Measurements from ENCODE around the gene NEDD4L.
"Not testable (repeated sequence)": the region's sequence is repeated elsewhere in the genome, so short reads cannot be mapped to it uniquely, and the experiment has no call there.

NEDD4L gene

DNA sequence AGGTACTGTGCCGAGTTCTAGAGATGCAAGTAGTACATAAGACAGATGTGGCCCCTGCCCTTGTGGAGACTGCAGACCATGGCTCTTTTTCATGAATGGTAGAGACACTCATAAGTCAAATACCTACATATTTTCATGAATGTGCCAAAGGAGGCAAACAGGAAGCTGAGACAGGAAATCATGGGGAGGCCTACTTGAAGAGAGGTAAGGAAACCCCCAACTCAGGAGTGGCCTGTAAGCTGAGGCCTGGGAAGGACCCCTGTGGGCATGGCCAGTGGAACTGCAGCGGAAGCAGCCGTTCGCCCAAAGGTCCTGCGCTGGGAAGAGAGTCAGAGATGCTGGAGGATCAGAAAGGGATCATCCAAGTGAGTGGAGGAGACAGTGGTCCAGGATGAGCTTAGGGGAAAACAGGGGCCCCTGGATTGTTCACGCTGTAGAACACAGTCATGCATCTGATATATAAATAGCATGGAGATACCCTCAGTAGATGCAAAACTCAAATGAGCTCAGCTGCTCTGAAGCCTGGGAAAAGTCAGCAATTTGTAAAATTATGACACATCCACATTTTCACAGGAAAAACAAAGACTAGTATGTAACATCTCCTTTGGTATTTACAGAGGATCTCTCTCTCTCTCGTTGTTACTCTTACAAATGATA lies 228.9 kb downstream of the NEDD4L start:
- no peak for DNase-seq

DNA sequence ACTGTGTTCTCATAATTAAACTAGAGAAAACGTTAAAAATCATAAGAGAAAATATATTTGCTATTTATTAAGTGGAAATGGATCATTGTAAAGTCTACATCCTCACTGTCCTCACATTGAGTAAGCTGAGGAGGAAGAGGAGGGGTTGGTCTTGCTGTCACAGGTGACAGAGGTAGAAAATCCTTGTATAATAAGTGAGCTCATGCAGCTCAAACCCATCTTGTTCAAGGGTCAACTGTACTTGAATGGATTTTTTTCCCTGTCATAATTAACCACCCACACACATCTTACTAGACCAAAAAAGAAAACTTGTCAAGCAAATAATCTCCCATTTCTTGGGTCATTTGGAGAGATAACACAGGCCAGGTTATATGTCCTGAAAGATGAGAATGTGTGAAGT lies 231.2 kb downstream of the NEDD4L start:
- DNase-seq: no peak

DNA sequence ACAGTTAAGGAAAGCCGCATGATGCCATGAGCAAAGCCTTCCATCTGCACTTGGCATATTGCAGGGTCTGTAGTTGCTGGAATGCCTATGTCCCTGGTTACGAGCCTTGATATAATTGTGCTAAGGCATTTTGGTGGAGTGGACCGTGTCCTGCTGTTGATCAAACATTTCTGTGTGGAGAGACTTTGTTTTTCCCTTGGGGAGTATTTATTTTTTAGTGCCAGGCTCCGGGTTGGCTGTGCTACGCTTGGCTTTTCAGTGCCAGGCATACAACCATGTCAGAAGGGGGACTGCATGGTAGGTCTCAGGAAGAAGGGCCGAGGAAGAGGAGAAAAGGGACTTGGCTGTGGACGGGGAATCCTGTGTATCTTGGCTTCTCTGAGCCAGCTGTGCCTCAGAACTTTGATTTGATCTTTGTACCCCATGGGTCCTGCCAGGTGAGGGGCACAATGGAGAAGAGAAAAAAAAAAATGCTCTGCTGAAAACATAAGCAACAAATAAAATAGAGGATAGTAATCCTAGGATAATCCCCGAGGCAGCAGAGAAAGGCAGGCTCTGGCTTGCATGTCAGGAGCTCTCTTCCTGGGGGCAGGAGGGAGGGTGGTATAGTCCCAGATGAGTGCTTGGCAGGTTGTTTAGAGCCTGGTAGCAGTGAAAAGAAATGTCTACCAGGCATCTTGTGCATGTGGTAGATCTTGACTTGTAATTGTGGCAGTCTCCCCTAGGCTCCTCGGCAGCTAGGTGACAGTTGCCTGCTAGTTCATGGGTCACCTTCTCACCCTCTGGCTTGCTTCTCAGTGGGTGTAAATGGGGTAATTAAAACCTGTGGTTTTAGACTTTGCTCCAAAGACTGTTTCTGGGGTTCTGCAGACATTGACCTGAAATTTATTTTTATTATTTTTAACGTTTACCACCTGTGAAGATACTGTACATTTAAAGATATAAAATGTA lies 233.0 kb downstream of the NEDD4L start:
- no peak for DNase-seq

DNA sequence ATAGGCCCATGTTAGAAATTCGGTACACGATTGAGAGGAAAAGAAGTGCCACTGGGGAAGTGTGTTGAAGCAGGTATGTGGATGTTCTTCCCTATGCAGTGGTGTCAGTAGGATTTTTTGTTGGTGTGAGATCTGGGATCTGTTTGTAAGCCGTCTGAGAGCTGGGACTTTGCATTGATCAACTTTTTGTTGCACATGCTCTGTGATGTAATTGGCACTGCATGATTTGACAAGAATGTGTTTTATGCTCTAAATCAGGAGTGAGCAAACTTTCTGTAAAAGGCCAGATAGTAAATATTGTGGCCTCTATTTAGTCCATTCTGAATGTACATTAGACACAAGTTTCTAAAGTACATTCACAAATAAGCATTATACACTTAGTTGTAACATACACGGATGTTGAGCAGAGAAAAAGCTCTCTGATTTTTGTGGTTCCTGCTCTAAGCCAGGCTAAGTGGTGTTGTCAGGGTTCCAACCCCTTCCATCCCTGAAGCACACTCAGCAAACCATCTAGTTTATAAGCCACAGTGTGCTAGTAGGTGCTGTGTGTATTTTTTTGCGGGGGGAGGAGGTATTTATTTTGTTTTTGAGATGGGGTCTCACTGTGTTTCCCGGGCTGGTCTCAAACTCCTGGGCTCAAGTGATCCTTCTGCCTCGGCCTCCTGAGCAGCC lies 235.6 kb downstream of the NEDD4L start:
- DNase-seq: no peak

DNA sequence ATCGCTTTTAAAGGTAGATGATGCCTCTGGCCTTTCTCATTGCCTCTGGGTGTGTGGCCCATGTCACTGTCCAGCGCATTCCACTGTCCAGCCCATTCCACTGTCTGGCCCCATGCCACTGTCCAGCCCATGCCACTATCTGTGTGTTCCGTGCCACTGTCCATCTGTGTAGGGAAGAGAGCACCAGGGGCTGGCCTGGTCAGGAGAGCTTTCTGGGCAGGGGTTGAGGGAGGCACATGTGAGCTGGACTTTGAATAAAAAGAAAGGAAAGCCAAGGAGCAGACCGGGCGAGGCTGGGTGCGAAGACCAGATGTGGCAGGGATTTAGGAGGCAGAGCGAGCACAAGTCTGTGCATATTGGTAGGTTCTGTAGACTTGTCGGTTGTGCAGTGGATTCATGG lies 236.2 kb downstream of the NEDD4L start:
- DNase-seq: no peak

DNA sequence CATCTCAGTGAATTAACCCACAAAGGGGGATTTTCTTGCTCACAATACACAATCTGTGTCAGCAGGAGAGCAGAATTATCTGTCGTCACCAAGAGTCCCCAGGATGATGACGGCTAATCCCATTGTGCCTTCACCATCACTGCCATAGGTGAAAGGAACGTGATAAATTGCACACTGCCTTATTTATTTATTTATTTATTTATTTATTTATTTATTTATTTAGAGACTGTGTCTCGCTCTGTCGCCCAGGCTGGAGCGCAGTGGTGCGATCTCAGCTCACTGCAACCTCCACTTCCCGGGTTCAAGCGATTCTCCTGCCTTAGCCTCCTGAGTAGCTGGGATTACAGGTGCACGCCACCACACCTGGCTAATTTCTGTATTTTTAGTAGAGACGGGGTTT lies 238.8 kb downstream of the NEDD4L start:
- DNase-seq: not testable (repeated sequence)

DNA sequence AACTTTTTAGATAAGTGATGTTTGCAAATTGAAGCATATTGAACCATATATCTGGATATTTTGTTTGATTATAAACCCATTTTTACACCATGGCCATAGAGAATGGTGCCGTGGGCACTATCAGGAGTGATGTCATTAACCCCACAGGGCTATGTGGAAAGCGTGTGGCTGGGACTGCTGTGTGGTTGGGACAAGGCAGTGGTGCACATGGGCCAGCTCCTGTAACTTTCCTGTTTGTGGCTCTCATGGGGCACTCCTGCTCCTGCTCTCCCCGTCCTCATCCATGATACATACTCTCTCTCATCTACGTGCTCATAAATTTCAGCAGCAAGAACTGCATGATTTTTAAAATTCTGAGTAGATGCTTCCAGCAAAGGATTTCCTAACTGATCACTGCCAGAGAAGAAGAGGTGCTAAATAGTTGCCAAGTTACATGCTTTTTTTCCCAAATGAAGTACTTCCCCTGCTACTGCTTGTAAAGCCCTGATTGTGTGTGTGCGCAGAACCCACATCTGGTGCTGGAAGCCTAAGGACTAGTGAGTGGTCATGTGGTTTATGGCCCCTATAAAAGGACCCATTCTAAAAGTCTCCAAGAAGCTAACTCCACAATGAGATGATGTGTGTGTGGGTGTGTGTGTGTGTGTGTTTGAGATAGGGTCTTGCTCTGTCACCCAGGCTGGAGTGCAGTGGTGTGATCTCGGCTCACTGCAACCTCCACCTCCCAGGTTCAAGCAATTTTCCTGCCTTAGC lies 240.8 kb downstream of the NEDD4L start:
- no peak for DNase-seq

DNA sequence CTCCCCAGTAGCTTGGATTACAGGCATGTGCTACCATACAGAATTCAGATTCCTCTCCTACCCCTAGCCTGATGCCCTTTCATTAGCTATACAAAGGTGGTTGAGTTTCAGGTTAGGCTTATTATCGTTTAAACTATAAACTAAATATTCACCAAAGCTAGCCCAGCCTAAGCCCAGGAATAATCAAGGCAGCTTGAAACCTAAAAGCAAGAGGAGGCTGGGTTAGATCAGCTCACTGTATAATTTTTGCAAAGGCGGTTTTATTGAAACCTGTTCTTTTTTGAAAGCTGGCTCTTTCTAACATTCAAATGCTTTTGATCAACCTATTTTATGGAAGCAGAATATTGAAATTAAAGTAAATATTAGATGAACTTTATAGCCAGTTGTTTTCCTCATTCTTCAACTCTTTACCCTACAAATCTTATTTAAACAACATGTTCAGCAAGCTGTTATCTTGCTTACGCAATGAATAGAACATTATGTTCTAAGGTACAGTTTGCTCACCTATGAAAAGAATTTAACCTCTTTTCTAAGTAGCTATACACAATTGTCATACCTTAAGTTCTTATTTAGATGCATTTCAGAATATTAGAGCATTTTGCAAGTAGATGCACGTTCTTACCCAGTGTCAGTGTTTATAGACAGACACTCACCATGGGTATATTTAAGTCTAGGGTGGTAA lies 241.6 kb downstream of the NEDD4L start:
- no peak for DNase-seq

DNA sequence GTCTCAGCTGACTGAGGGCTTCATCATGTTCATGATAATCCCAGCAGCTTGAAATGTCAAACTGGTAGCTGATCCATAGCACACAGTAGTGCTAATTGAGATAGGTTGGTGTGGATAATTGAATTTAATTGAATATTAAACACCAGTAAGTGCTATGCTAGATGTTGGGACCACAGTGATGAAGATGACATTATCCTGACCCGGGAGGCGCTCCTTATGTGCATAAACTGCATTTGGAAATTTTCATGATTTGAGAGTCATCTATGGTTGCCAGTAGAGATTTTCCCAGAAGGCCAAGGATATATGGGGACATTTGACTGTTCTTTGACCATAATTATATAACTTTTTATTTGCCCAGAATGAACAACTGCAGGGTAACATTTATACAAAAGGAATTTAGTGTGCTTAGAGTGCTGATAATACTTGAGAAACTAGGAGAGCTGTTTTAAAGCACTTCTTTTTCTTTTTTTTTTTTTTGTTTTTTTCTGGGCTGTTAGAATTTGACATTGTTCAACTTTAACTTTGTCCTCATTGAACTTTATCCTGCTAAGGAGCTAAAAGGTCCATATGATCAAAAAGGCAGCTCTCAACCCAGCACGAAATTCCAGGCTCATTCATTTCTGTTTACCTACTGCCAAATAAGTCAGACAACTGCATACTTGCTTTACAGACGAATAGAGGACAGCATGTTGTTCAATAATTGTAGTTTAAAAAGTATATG lies 242.8 kb downstream of the NEDD4L start:
- DNase-seq: no peak

DNA sequence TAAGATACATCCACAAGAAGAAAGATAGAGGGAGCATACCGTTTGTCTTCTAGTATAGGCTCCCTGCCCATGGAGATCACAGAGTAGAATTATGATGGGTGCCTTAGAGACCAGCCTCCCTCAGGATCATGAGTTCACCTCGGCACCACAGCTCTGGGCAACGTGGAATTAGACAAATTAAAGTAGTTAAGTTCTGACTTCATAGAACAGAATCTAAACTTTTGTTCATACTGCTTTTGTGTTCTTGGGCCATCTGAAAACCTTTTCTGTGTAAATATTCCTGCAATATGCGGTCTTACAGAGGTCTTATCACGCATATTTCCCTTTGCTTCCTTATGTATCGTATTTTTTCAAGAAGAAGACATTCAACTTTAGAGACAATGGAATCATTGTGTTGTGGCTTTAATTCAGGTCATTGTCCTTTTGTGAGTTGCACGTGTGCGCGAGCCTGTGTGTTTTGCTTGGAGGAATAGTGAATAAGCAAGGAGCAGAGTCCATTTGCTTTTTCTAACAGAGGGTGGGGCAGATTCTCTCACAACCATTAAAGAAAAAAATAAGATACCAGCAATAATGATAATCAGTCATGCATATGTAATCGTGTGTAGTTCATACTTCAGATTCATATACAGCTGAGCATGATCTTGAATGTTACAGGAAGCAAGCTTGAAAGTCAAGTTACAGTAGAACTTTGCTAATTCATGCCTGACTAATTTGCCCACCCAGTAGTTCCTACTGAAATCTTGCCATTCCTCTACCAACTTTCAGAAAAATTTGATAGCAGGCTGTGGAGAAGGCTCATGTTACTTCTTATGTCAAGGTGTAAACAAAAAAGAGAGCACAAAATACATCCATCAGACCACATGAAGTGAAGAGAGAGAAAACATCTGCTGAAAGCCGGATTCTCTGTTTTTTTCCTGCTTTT lies 243.6 kb downstream of the NEDD4L start:
- DNase-seq: no peak

DNA sequence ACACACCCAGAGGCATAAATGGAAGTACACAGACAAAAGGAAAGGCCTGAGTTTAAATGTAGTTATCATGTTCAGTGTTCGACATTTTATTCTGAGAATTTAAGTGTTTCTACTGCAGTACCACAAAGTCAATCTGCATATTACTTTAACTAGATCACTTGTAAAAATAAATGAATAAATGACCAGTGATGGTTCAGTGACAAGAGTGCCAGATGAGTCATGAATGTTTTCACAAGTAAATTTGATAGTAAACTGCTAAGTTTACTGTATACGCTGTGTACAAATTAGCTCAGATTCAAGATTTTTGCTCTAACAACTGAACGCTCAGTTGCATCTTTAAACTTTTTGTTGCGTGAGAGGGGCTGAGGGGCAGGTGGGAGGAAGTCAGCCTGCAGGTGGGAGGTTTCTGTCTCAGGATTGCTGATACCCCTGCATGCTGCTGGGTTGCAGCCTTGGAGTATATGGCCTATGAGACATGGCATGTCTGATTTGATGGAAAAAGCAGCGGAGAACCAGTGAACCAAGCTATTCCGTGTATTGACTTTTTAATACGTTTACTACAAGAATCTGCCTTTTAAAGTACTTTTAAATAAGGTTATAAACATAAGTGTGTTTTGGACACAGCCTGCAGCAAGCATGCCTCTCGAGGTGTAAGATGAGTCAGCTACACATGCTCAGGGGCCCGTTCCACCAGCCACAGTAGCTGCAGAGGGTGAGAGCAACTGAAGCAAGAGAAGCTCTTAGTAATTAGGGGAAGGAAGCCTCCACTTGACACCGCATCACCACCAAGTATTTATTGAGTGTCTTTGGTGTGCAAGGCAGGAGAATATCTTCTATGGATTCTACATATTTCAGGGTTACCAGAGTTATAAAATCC lies 245.1 kb downstream of the NEDD4L start:
- DNase-seq: no peak

DNA sequence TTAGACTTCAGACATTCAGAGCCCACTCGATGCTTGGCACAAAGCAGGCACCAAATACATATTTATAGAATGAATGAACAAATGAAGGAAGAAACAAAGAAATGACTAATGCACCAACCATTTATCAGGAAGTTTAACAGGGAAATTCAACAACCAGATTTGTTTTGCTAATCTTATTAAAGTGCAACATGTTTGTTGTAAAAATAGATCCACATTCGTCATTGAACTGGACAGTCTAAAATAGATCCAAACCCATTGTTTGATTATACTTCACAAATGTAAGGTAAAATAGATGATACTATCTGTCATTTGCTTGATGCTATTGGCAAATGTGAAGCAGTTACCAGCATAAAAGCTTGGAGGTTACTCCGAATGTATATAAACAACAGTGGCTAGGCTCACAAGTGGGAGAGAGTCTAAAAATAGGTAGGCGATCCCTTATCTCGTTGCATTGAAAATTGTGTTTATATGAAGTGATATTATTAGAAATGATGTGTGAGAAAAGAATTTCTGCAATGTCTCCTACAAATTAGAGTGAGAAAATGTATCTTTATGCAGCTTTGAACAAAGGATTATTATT lies 246.2 kb downstream of the NEDD4L start:
- DNase-seq: no peak

DNA sequence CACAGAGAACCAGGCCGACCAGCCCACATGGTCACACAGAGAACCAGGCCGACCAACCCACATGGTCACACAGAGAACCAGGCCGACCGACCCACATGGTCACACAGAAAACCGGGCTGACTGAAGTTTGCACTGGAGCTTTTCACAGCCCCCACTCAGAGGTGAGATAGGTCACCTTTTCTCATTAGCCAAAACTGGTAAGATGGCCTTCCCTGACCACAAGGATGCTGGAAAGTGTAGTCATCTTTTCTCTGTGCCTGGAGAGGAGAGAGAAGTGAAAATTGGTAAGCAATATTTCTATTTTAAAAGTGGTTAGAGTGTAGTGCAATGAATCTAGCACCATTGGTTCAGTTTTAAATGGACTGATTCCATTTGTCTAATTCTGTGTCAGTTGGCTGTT lies 247.1 kb downstream of the NEDD4L start:
- DNase-seq: no peak

DNA sequence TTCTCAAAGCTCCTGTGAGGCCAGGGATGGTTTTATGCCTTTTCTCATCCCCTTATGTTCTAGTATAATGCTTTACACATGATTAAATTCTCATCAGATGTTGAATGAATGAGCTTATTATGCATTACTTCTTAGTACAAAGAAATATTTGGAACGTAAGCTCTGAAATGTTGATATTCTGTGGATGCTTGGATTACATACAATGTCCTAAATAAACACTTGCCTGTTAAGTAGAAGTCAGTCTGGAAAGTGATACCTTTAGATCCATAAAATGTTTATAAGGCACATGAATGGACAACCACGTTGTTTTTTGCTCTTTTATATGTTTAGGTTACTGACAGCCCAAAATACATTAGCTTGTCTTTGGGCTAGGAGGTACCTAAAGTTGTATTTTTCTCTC lies 248.6 kb downstream of the NEDD4L start:
- no peak for DNase-seq

DNA sequence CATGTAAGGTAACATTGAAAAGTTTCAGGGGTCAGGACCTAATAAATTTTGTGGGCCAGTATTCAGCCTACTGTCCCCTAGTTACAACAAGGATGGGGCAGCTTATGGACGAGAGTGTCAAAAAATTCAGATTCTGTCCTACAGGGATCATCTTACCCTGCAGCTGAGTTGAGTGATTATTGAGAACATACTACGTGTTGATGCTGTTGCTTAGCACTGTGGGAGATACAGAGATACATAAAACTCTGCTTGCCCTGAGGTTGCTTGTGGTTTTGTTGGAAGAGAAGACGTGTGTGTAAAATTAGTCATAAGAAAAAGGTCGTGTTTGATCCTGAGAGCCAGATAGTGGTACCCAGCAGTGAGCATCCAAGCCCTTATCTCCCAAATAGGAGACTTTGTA lies 253.2 kb downstream of the NEDD4L start:
- no peak for DNase-seq

DNA sequence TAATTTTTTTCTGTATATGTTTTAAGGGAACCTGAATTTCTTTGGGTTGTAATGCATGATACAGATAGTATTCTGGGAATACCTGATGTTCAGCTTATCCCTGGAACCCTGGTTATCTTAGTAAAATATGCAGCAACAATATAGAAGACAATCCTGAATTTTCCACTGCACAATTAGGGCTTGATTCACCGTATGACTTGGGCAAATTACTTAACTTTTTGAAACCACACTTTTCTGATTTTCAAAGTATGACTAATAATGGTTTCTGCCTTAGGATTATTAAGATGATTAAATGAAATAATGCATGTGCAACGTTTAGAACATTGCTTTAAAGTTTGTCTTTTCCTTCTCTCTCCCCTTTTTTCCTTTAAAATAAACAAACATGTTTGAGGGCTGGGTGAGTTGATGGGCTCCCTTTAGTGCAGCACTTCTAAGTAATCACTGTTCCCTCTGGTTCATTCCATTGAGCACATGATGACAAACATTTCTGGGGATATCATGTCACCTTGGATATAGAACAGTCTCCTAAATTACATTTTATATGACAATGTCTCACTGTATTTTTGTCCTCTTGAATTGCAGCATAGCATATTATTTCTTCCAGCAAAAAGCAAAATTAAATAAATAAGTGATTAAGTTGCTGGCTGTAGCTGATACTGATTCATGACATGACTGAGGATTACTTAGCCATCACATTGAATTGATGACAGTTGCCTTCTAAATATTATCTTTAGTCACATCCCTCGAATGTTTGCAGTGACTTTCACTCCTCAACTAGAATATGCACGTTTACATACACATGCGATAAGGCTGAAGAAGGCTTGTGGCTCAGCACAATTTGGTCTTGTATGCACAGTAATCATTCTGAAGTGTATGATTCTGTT lies 254.5 kb downstream of the NEDD4L start:
- no peak for DNase-seq

DNA sequence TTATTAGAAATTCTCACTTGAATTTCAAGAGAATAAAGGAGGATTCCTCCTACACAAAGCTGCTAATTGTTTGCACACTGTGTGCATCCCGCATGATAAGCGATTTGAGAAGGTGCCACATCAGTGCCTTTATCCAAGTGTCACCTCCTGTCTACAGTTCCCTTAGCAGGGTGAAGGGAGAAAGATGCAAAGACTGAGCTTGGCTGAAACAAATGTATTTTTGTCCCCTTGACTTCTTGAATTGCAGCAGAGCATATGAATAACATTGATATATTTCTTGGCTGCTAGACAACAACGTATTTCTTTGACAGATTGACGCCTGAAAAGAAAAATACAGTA lies 255.1 kb downstream of the NEDD4L start:
- no peak for DNase-seq

DNA sequence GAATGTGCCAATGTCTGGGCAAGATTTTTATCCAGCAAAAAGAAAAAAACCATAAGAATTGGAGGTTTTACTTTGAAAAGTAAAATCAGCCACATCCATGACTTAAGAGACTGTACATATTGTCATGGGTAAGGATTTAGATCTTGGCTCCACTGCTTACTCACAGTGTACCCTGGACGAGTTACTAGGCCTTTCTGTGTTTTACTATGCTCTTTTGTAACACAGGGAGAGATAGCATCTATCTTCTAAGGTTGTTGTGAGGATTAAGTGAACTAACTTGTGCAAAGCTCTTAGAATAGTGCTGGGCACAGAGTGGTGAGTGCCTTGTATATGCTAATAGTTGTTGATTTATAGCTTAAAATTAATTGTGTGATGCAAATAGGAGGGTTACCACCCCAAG lies 255.9 kb downstream of the NEDD4L start:
- no peak for DNase-seq
